Activated T-helper 1 cell treated with anti-CD3 and anti-CD28 coated beads, Interleukin-12 subunit alpha, Interleukin-12 subunit beta, Interleukin-2, Interleukin-4 antibody, amounts not matched to agents 30 ng/mL and 10 ng/mL and 1 ng/mL, durations not matched to agents 14 hours and 24 hours and 36 hours (primary cell): ENCODE results near the gene NHLRC2. TPM values are rescaled to one million over a fixed set of nuclear protein-coding genes. Genes with fewer than 3 reads are reported as not detected.
"Not testable (repeated sequence)": the region's sequence is repeated elsewhere in the genome, so short reads cannot be mapped to it uniquely, and the experiment has no call there.

Experiments used
- DNase-seq: peaks from one replicate; pipeline ENCODE4 v3.0.0; 2021; ENCODE audit warnings: low spot score
- H3K27ac Mint-ChIP-seq: one replicate; pipeline ENCODE4 v1.8.0; 2021; ENCODE audit warnings: mild to moderate bottlenecking, mixed read lengths
- H3K27me3 Mint-ChIP-seq: one replicate; pipeline ENCODE4 v1.8.0; 2022; ENCODE audit warnings: mild to moderate bottlenecking, moderate library complexity, mixed read lengths; ENCODE audit not compliant: insufficient read depth
- H3K36me3 Mint-ChIP-seq: one replicate; pipeline ENCODE4 v1.8.0; 2021; ENCODE audit warnings: low read depth, mixed read lengths
- H3K4me1 Mint-ChIP-seq: one replicate; pipeline ENCODE4 v1.8.0; 2021; ENCODE audit warnings: low read depth, mixed read lengths
- H3K4me3 Mint-ChIP-seq: one replicate; pipeline ENCODE4 v1.8.0; 2021; ENCODE audit warnings: mild to moderate bottlenecking, moderate library complexity, mixed read lengths
- H3K9me3 Mint-ChIP-seq: one replicate; pipeline ENCODE4 v1.8.0; 2021; ENCODE audit warnings: mixed read lengths
- intact Hi-C: fragments of 100-400 bp; cut with micrococcal nuclease; formaldehyde crosslinking; loops from one replicate; pipeline ENCODE4 v1.15.1; 2024
- total RNA-seq: library from RNA; stranded (reverse); gene quantifications from 2 replicates; pipeline ENCODE4 v1.2.3, GENCODE V29; 2022

NHLRC2 gene
- total RNA-seq: 28.2 and 28.9 TPM in 2 replicates

DNA sequence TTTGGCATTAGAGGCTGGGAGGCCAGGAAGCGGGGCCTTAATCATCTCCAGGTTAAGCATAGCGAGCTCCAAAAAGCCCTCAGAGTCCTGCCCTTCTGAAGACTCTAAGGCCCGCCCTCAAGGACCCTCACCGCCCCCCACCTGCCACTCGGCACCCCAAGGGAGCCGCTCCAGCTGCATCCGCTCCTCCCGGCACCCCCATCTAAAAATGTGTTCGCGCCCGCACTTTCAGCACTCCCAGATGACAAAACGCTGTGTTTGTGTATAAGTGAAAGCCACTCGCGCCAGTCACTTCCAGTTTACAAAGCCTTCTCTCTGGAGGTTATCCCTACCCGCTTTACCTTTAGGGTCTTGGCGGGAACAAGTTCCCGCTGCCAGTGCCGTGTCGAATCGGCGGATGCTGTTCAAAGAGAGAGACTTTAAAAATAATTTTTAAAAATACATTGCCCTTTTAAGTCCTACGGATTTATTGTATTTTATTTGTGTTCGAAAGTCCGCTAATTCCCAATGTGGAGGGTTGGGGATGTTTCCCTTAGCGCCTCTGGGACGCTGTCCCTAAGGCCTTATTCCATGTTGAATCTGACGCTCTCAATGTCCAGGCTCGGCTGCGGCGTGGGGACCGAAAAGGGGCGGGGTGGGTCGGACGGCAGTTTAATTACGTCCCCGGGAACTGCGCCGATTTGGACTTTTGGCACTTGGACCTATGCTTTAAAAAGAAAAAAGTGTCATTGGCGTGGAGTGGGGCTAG is at the start of gene NHLRC2, which contains the start of gene DCLRE1A:
NHLRC2 (plus strand) TSS at position 649 of the 748 bp plus-strand sequence. CDS start 212 bp downstream, outside the sequence.
DCLRE1A (minus strand) TSS at position 70 of the 748 bp plus-strand sequence. CDS start 900 bp downstream, outside the sequence.
- peaks cover 51% of the 10 kb centered on the region for H3K4me1 Mint-ChIP-seq
- intact Hi-C loops: loop anchor here (1.0 to 10.0 kb wide), 9 partner anchors 57 to 1469 kb away; partner anchors contain the start of genes ADRB1 and CASP7
- H3K9me3 Mint-ChIP-seq: no peaks in the 10 kb centered on the region
- H3K36me3 Mint-ChIP-seq: peaks cover 15% of the 10 kb centered on the region
- peak within 1 kb of the TSS; percentile 93 for H3K27ac Mint-ChIP-seq
- peak; percentile 45 for DNase-seq
- H3K27me3 Mint-ChIP-seq: no peaks in the 10 kb centered on the region
- H3K4me3 Mint-ChIP-seq: peak within 1 kb of the TSS; percentile 98

DNA sequence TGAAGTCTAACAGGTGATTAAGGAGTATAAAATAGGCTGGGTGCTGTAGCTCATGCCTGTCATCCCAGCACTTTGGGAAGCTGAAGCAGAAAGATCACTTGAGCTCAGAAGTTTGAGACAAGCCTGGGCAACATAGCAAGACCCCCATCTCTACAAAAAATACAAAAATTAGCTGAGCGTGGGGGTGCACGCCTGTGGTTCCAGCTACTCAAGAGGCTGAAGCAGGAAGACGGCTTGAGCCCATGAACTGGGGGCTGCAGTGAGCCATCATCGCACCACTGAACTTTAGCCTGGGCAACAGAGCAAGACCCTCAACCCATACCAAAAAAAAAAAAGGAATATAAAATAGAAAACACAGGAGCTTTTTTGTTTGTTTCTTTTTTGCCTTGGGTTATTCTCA is 48.0 kb upstream of the NHLRC2 start:
- H3K36me3 Mint-ChIP-seq: no peaks in the 10 kb centered on the region
- DNase-seq: no peak
- no peak overlapping the region for H3K4me3 Mint-ChIP-seq
- no peaks in the 10 kb centered on the region for H3K9me3 Mint-ChIP-seq
- intact Hi-C loops: no loop called here
- H3K27ac Mint-ChIP-seq: no peak overlapping the region
- H3K4me1 Mint-ChIP-seq: no peaks in the 10 kb centered on the region
- H3K27me3 Mint-ChIP-seq: peaks cover 43% of the 10 kb centered on the region

- no peak overlapping the region for H3K4me3 Mint-ChIP-seq
- intact Hi-C loops: no loop called here
- no peaks in the 10 kb centered on the region for H3K36me3 Mint-ChIP-seq
- no peak for DNase-seq
- peaks cover 45% of the 10 kb centered on the region for H3K27me3 Mint-ChIP-seq
- H3K4me1 Mint-ChIP-seq: no peaks in the 10 kb centered on the region
- H3K9me3 Mint-ChIP-seq: peaks cover 4% of the 10 kb centered on the region
- H3K27ac Mint-ChIP-seq: no peak overlapping the region
Observed at GRCh38 chr10:113808168-113808567, 46.3 kb upstream of the NHLRC2 start.

DNA sequence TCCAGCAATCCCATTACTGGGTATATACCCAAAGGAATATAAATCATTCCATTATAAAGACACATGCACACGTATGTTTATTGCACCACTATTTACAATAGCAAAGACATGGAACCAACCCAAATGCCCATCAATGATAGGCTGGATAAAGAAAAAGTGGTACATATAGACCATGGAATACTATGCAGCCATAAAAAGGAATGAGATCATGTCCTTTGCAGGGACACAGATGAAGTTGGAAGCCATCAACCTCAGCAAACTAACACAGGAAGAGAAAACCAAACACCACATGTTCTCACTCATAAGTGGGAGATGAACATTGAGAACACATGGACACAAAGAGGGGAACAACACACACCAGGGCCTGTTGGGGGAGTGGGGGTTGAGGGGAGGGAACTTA is 39.8 kb upstream of the NHLRC2 start:
- H3K27ac Mint-ChIP-seq, H3K4me1 Mint-ChIP-seq, DNase-seq, H3K9me3 Mint-ChIP-seq, intact Hi-C loops, H3K36me3 Mint-ChIP-seq, H3K4me3 Mint-ChIP-seq: not testable (repeated sequence)
- H3K27me3 Mint-ChIP-seq: peaks cover 20% of the 10 kb centered on the region

DNA sequence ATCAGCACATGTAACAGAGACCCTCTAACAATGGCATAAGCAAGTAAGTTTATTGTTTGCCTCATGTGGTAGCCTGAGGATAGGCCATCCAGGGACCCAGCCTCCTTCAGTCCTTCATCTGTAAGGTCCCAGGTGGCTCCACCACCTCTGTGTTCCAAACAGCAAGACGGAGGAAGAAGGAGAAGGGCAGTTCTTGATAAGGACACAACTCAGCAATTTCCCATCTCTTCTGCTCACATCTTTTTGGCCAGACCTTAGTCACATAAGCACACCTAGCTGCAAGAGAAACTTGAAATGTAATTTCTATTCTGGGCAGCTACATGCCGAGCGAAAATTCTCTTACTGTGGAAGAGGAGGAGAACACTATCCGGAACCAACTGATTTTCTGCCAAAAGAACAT is 34.5 kb upstream of the NHLRC2 start:
- Mint-ChIP-seq H3K4me3 (no peak overlapping the region), H3K27me3 (peaks cover 8% of the 10 kb centered on the region), H3K36me3 (no peaks in the 10 kb centered on the region), H3K4me1 (no peaks in the 10 kb centered on the region), H3K27ac (no peak overlapping the region), H3K9me3 (no peaks in the 10 kb centered on the region)
- DNase-seq: no peak
- intact Hi-C loops: no loop called here

DNA sequence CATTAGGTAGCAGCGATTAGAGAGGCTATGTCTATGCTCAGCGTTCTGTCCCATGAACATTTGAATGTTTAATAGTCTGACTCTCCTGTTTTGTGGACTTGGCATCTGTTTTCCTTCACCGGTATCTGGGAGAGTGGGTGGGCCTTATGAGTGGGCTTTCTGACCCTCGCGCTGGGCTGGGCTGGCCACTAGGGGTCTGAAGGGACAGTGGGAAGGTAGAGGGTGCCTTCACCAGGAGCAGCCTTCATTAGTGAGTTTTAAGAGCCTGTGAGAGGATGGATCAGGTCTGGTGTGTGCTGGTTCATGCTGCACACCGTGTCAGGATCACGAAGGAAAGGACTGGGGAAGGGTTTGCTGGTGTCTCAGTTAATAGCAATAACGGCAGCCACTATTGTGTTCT is 34.0 kb upstream of the NHLRC2 start:
- Mint-ChIP-seq H3K4me3 (no peak overlapping the region), H3K9me3 (no peaks in the 10 kb centered on the region), H3K36me3 (no peaks in the 10 kb centered on the region), H3K4me1 (no peaks in the 10 kb centered on the region), H3K27ac (no peak overlapping the region), H3K27me3 (peaks cover 8% of the 10 kb centered on the region)
- intact Hi-C loops: no loop called here
- no peak for DNase-seq

DNA sequence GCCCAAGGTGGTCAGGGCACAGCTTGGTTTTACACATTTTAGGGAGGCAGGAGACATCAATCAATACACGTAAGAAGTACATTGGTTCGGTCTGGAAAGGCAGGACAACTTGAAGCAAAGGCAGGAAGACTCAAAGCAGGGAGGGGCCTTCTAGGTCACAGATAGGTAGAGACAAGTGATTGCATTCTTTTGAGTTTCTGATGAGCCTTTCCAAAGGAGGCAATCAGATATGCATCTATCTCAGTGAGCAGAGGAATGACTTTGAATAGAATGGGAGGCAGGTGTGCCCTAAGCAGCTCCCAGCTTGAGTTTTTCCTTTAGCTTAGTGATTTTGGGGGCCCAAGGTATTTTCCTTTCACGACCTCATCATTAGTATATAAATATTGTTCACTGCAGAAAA is 33.2 kb upstream of the NHLRC2 start:
- H3K4me3 Mint-ChIP-seq, H3K9me3 Mint-ChIP-seq, DNase-seq, intact Hi-C loops, H3K27me3 Mint-ChIP-seq, H3K36me3 Mint-ChIP-seq, H3K4me1 Mint-ChIP-seq, H3K27ac Mint-ChIP-seq: not testable (repeated sequence)

DNA sequence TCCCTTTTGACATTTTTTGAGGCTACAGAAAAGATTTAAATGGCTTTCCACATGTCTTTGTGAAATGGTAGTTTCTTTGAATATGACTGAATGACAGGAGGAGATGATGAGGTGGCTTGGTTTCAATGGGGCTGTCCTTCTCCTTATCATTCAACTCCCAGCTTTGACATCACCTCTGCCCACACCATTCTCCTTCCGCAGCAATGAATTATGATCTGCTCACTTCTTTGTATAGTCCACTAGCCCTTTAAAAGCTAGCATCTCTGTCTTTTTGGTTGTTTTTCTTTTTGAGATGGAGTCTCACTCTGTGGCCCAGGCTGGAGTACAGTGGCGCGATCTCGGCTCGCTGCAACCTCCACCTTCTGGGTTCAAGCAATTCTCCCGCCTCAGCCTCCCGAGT is 32.3 kb upstream of the NHLRC2 start:
- H3K27ac Mint-ChIP-seq: no peak overlapping the region
- no peak overlapping the region for H3K4me3 Mint-ChIP-seq
- DNase-seq: no peak
- intact Hi-C loops: no loop called here
- H3K4me1 Mint-ChIP-seq: no peaks in the 10 kb centered on the region
- peaks cover 8% of the 10 kb centered on the region for H3K27me3 Mint-ChIP-seq
- H3K9me3 Mint-ChIP-seq: no peaks in the 10 kb centered on the region
- H3K36me3 Mint-ChIP-seq: no peaks in the 10 kb centered on the region

- no peak for DNase-seq
- H3K4me3 Mint-ChIP-seq: no peak overlapping the region
- no peaks in the 10 kb centered on the region for H3K36me3 Mint-ChIP-seq
- no peak overlapping the region for H3K27ac Mint-ChIP-seq
- H3K4me1 Mint-ChIP-seq: no peaks in the 10 kb centered on the region
- intact Hi-C loops: no loop called here
- peaks cover 12% of the 10 kb centered on the region for H3K27me3 Mint-ChIP-seq
- H3K9me3 Mint-ChIP-seq: no peaks in the 10 kb centered on the region
Observed at GRCh38 chr10:113823389-113823788, 31.1 kb upstream of the NHLRC2 start.

DNA sequence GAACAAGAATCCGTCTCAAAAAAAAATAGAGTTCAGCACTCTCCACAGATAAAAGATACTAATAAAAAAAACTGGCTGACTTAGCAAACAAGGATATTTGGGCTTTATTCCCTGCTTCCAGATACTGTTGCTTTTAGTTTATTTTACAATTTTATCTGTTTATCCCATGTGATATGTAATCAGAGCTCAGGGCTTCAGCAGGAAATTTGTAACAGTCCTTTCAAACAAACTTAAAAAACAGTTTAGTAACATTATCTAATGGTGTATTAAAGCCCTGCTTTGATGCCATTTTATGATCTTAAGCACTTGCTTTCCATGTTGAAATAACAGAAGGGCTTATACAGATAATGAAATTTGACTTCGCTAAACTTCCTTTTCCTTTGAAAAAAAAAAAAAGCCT is 28.7 kb upstream of the NHLRC2 start:
- DNase-seq: no peak
- H3K9me3 Mint-ChIP-seq: no peaks in the 10 kb centered on the region
- H3K4me1 Mint-ChIP-seq: no peaks in the 10 kb centered on the region
- no peak overlapping the region for H3K4me3 Mint-ChIP-seq
- intact Hi-C loops: no loop called here
- H3K36me3 Mint-ChIP-seq: no peaks in the 10 kb centered on the region
- peaks cover 16% of the 10 kb centered on the region for H3K27me3 Mint-ChIP-seq
- H3K27ac Mint-ChIP-seq: no peak overlapping the region

- H3K27ac Mint-ChIP-seq, H3K9me3 Mint-ChIP-seq, H3K36me3 Mint-ChIP-seq, DNase-seq, intact Hi-C loops, H3K4me3 Mint-ChIP-seq, H3K4me1 Mint-ChIP-seq: not testable (repeated sequence)
- peaks cover 18% of the 10 kb centered on the region for H3K27me3 Mint-ChIP-seq
Observed at GRCh38 chr10:113828567-113828966, 25.9 kb upstream of the NHLRC2 start.

DNA sequence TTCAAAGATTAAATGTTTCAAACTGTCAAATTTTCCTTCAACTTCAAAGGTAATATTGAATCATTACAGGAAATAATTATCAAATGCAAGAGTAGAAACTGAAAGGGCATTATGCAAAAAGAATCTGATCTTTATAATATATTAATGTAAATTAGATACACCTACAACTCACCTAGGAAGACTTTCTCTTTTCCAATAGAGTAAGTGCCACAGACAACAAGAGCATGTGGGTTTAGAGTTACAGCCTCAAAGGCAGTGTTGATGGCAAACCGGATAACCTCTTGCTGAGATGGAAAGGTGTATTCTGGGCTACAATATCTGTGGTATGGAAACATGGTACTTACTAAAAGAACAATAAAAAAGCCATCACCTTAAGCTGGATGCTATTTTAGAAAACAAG is 12.3 kb upstream of the NHLRC2 start:
- peaks cover 24% of the 10 kb centered on the region for H3K36me3 Mint-ChIP-seq
- no peak overlapping the region for H3K27ac Mint-ChIP-seq
- no peaks in the 10 kb centered on the region for H3K9me3 Mint-ChIP-seq
- no peaks in the 10 kb centered on the region for H3K27me3 Mint-ChIP-seq
- DNase-seq: no peak
- intact Hi-C loops: no loop called here
- H3K4me3 Mint-ChIP-seq: no peak overlapping the region
- peaks cover 6% of the 10 kb centered on the region for H3K4me1 Mint-ChIP-seq

DNA sequence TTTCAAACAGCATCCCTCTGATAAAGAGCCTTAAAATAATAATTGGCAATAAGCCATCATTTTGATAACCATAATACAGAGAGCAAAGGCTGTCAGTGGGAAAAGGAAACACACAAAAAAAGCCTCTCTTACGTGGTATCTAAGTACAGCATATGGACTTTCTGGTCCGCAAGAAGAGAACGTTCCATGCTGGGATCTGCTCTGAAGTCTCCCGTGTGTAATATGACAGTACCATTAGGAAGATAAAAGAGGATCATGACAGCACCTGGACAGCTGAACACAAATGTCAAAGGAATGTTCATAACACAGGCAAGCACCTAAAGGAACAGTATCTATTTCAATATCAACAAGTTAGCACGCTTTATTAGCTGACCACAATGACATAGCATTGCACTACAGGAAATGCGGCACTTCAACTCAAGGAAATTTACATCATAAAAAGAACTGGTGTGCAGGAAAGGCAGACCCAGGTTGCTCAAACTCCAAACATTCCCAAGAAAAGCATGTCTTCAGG is 10.4 kb upstream of the NHLRC2 start:
- intact Hi-C loops: no loop called here
- peaks cover 14% of the 10 kb centered on the region for H3K4me1 Mint-ChIP-seq
- peaks cover 31% of the 10 kb centered on the region for H3K36me3 Mint-ChIP-seq
- no peak overlapping the region for H3K4me3 Mint-ChIP-seq
- no peak overlapping the region for H3K27ac Mint-ChIP-seq
- no peaks in the 10 kb centered on the region for H3K27me3 Mint-ChIP-seq
- H3K9me3 Mint-ChIP-seq: no peaks in the 10 kb centered on the region
- no peak for DNase-seq
